ENCODE data around the gene FXYD5.

DNA sequence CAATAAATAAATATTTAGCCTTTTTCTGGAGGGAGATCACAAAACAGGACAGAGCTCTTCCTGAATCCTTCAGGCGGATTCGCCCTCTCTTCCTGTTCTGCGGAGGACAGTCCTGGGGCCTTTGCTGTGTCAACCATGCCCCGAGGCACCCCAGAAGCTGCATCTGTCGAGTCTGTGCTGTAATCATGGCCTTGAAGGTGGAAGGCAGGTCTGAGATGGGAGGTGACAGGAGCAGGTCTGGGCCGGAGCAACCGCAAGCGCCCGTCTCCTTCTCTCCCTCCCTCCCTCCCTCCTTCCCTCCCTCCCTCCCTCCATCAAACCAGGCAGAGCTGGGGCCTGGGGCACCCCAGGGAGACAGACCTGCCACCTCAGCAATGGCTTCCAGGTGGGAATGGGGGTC, 43.6 kb upstream of the FXYD5 start:
- TF ChIP-seq CTCF (conservative IDR thresholded peaks at IDR 0.05; ENCODE audit: low read length) (no peak), EZH2phosphoT487 (IDR thresholded peaks at IDR 0.05; ENCODE audit: borderline replicate concordance, low read depth, low read length) (no peak)
